CD14-positive monocyte (primary cell): ENCODE measurements around the gene MRPL41. TPM values are rescaled to one million over a fixed set of nuclear protein-coding genes. Genes with fewer than 3 reads are reported as not detected.

Experiments used
- DNase-seq, 3 donors: peaks; one replicate each; pipeline ENCODE4 v3.0.0-alpha.2; 2011 to 2022
- H2AFZ ChIP-seq: 2 replicates; pipeline ENCODE4 v1.6.0; 2012; ENCODE audit warnings: mild to moderate bottlenecking, low read depth, low read length, inconsistent platforms; ENCODE audit not compliant: insufficient read depth, poor library complexity, severe bottlenecking
- H3K27ac ChIP-seq, 2 donors: 1 replicate in 1 of 2; 2 replicates in 1 of 2; pipeline ENCODE4 v1.5.1; 2012 to 2013; ENCODE audit warnings: low read length in 2 of 2, control low read depth in 1 of 2, inconsistent platforms in 1 of 2, low read depth in 1 of 2, mild to moderate bottlenecking in 1 of 2
- H3K27me3 ChIP-seq, 2 donors: one replicate each; pipeline versions ENCODE4 v1.6.0 to v1.6.1; 2011 to 2013; ENCODE audit warnings: low read length in 2 of 2; ENCODE audit not compliant: control insufficient read depth in 2 of 2, insufficient read depth in 2 of 2
- H3K36me3 ChIP-seq, 2 donors: replicated peaks in 1 of 2; 1 replicate in 1 of 2; 2 replicates in 1 of 2; pipeline versions ENCODE4 v1.5.1 to v1.6.1; 2012 to 2013; ENCODE audit warnings: low read length in 2 of 2, control low read depth in 1 of 2, inconsistent platforms in 1 of 2, mild to moderate bottlenecking in 1 of 2; ENCODE audit not compliant: insufficient read depth in 2 of 2, control insufficient read depth in 1 of 2
- H3K4me1 ChIP-seq, 2 donors: 1 replicate in 1 of 2; 2 replicates in 1 of 2; pipeline versions ENCODE4 v1.5.1 to v1.6.1; 2012 to 2013; ENCODE audit warnings: low read length in 2 of 2, control low read depth in 1 of 2, inconsistent platforms in 1 of 2, mild to moderate bottlenecking in 1 of 2, moderate library complexity in 1 of 2; ENCODE audit not compliant: insufficient read depth in 2 of 2, control insufficient read depth in 1 of 2
- H3K4me2 ChIP-seq: replicated peaks from 2 replicates; pipeline ENCODE3; 2012; ENCODE audit warnings: low read length, moderate library complexity, mild to moderate bottlenecking; ENCODE audit not compliant: poor library complexity, severe bottlenecking; ENCODE audit errors: extremely low read depth
- H3K4me3 ChIP-seq, 3 experiments: fragments of 200-600 bp in 1 of 3; sonication (generic) in 1 of 3; replicated peaks in 1 of 3; 1 replicate in 2 of 3; 2 replicates in 1 of 3; pipeline ENCODE4 v1.5.1; 2011 to 2013; ENCODE audit warnings: low read length in 3 of 3, mild to moderate bottlenecking in 3 of 3, control low read depth in 2 of 3, low read depth in 2 of 3, inconsistent platforms in 1 of 3, moderate library complexity in 1 of 3
- H3K79me2 ChIP-seq: 2 replicates; pipeline ENCODE4 v1.6.0; 2012; ENCODE audit warnings: mild to moderate bottlenecking, control low read depth, inconsistent platforms, low read length, moderate library complexity; ENCODE audit not compliant: insufficient read depth
- H3K9ac ChIP-seq: 2 replicates; pipeline ENCODE4 v1.6.0; 2017; ENCODE audit warnings: low read length, mild to moderate bottlenecking; ENCODE audit not compliant: insufficient read depth, poor library complexity, severe bottlenecking
- H3K9me3 ChIP-seq, 2 donors: replicated peaks in 1 of 2; 1 replicate in 1 of 2; 2 replicates in 1 of 2; pipeline versions ENCODE4 v1.5.1 to v1.6.1; 2012 to 2013; ENCODE audit warnings: low read length in 2 of 2, control low read depth in 1 of 2; ENCODE audit not compliant: control insufficient read depth in 1 of 2, insufficient read depth in 1 of 2
- H4K20me1 ChIP-seq: 2 replicates; pipeline ENCODE4 v1.6.0; 2012; ENCODE audit warnings: mild to moderate bottlenecking, low read length, control low read depth, moderate library complexity; ENCODE audit not compliant: insufficient read depth
- H3K27ac Mint-ChIP-seq, 7 donors: one replicate each; pipeline ENCODE4 v1.8.0; 2020; ENCODE audit warnings: mild to moderate bottlenecking in 7 of 7, mixed read lengths in 7 of 7, moderate library complexity in 6 of 7, inconsistent platforms in 2 of 7
- H3K27me3 Mint-ChIP-seq, 3 donors: one replicate each; pipeline ENCODE4 v1.8.0; 2021 to 2022; ENCODE audit warnings: low read depth in 3 of 3, mild to moderate bottlenecking in 3 of 3, mixed read lengths in 3 of 3, moderate library complexity in 3 of 3, inconsistent platforms in 1 of 3
- H3K36me3 Mint-ChIP-seq, 2 donors: one replicate each; pipeline ENCODE4 v1.8.0; 2020; ENCODE audit warnings: mixed read lengths in 2 of 2, inconsistent platforms in 1 of 2, mild to moderate bottlenecking in 1 of 2
- H3K4me1 Mint-ChIP-seq: one replicate; pipeline ENCODE4 v1.8.0; 2020; ENCODE audit warnings: mild to moderate bottlenecking, mixed read lengths
- H3K4me3 Mint-ChIP-seq, 2 donors: one replicate each; pipeline ENCODE4 v1.8.0; 2020; ENCODE audit warnings: mild to moderate bottlenecking in 2 of 2, mixed read lengths in 2 of 2, moderate library complexity in 1 of 2
- H3K9me3 Mint-ChIP-seq, 7 donors: one replicate each; pipeline ENCODE4 v1.8.0; 2020 to 2022; ENCODE audit warnings: mixed read lengths in 7 of 7, mild to moderate bottlenecking in 6 of 7, moderate library complexity in 6 of 7, inconsistent platforms in 2 of 7
- WGBS: methylation state at CpG from one replicate; pipeline ENCODE4 v1.1.5; 2013; ENCODE audit warnings: missing lambda C conversion rate; ENCODE audit not compliant: insufficient coverage; 5-methylcytosine and 5-hydroxymethylcytosine counted together
- intact Hi-C, 2 donors: fragments of 100-400 bp; cut with micrococcal nuclease; formaldehyde crosslinking; loops; one replicate each; pipeline versions ENCODE4 v1.15.0 to v1.15.1; 2023
- polyA minus RNA-seq: library from RNA; depleted of rRNA, polyadenylated mRNA; stranded (reverse); fragments of >200 nt; gene quantifications from 2 replicates; pipeline ENCODE4 v1.2.3, GENCODE V29; 2012
- polyA plus RNA-seq, 3 donors: library from polyadenylated mRNA; depleted of rRNA in 1 of 3; unstranded in 2 of 3; stranded (reverse) in 1 of 3; fragments of 300-500 nt in 2 of 3; fragments of >200 nt in 1 of 3; fragmentation: Illumina TruSeq in 2 of 3; gene quantifications; 1 replicate in 2 of 3; 2 replicates in 1 of 3; pipeline ENCODE4 v1.2.3, GENCODE V29; 2012 to 2021
- total RNA-seq, 12 experiments: library from RNA in 1 of 12; stranded (reverse) in 1 of 12; fragments of 120-200 nt in 1 of 12; gene quantifications; one replicate each; pipeline ENCODE4 v1.2.4 and lab custom pipeline; 2013 to 2026; ENCODE audit warnings: mixed read lengths in 6 of 12, inconsistent platforms in 1 of 12
- TF ChIP-seq, protein P1 (sequence below): fragments of 200-600 bp; IDR thresholded peaks from one replicate; pipeline ENCODE4 v1.8.0; 2022; ENCODE audit warnings: antibody characterized with exemption, mild to moderate bottlenecking

The MRPL41 gene
- 22.9 TPM for total RNA-seq (2013)
- polyA plus RNA-seq = 10 to 100 TPM; 17.3 to 49.4 (median 33.2) TPM
- polyA minus RNA-seq = 18.8 and 23.2 TPM in 2 replicates
- 2.5 to 7.9 (median 5.5) reads per million in 11 experiments for total RNA-seq (lab: John Stamatoyannopoulos, UW)

DNA sequence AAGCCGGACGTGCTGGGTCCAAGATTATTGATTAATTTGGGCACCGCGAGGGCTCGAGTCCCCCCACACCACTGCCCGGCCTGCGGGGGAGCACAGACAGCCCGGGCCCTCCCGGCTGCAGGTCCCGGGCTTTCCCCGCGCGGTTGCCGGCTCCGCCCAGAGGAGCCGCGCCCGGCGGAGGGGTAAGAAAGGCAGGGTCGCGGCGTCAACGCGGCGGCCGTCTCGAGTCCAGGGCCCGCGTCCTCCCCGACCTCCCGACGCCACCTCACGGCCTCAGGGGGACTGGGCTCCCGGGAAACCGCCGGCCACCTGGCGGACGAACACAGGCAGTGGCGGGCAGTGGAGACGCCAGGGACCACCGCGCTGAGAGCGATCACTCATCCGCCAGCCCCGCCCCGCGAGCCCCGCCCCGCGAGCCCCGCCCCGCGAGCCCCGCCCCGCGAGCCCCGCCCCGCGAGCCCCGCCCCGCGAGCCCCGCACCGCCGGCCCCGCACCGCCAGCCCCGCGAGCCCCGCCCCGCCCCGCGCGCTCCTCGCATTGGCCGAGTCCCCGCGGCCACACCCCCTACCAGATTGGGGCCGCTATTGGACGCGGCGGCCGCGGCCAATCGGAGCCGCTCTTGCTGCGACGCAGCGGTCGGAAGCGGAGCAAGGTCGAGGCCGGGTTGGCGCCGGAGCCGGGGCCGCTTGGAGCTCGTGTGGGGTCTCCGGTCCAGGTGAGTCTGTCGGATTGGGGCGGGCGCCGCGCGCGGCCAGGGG lies at the start of gene MRPL41:
MRPL41 (plus strand) TSS at position 616 of the 758 bp plus-strand sequence. CDS start 203 bp downstream, outside the sequence.
- Histone ChIP-seq H3K4me3 (peak within 1 kb of the TSS; percentile 50 to 91 (median 74)), H4K20me1 (peaks cover 11% of the 10 kb centered on the region), H3K36me3 (peaks cover 17 to 20% of the 10 kb centered on the region in 2 donors), H2AFZ (peak within 1 kb of the TSS; percentile 87), H3K9me3 (no peaks in the 10 kb centered on the region), H3K4me1 (peaks cover 16 to 24% of the 10 kb centered on the region in 2 donors), H3K9ac (peak within 1 kb of the TSS; percentile 81), H3K27me3 (no peaks in the 10 kb centered on the region), H3K79me2 (peaks cover 7% of the 10 kb centered on the region), H3K27ac (peak within 1 kb of the TSS in 1 of 2 donors; percentile 55), H3K4me2 (peak within 1 kb of the TSS; percentile 89)
- H3K4me1 Mint-ChIP-seq = peaks cover 13% of the 10 kb centered on the region
- WGBS = under 1% methylated on average over 103 of the region's 106 CpGs
- no peaks in the 10 kb centered on the region for H3K9me3 Mint-ChIP-seq
- no peaks in the 10 kb centered on the region for H3K27me3 Mint-ChIP-seq
- DNase-seq = peak; percentile 79 to 90 (median 86)
- H3K36me3 Mint-ChIP-seq = peaks cover 16 to 28% of the 10 kb centered on the region in 2 donors
- H3K4me3 Mint-ChIP-seq = peak within 1 kb of the TSS; percentile 77 to 78
- intact Hi-C loops = loop anchor here in 1 of 2 donors (5.0 to 10.0 kb wide), 2 partner anchors 53 to 349 kb away; partner anchors contain the start of genes ARRDC1 and TPRN
- H3K27ac Mint-ChIP-seq = peak within 1 kb of the TSS in 4 of 7 donors; percentile 20 to 79 (median 72)
- TF ChIP-seq, protein P1, sequence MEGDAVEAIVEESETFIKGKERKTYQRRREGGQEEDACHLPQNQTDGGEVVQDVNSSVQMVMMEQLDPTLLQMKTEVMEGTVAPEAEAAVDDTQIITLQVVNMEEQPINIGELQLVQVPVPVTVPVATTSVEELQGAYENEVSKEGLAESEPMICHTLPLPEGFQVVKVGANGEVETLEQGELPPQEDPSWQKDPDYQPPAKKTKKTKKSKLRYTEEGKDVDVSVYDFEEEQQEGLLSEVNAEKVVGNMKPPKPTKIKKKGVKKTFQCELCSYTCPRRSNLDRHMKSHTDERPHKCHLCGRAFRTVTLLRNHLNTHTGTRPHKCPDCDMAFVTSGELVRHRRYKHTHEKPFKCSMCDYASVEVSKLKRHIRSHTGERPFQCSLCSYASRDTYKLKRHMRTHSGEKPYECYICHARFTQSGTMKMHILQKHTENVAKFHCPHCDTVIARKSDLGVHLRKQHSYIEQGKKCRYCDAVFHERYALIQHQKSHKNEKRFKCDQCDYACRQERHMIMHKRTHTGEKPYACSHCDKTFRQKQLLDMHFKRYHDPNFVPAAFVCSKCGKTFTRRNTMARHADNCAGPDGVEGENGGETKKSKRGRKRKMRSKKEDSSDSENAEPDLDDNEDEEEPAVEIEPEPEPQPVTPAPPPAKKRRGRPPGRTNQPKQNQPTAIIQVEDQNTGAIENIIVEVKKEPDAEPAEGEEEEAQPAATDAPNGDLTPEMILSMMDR = peak; percentile 46

DNA sequence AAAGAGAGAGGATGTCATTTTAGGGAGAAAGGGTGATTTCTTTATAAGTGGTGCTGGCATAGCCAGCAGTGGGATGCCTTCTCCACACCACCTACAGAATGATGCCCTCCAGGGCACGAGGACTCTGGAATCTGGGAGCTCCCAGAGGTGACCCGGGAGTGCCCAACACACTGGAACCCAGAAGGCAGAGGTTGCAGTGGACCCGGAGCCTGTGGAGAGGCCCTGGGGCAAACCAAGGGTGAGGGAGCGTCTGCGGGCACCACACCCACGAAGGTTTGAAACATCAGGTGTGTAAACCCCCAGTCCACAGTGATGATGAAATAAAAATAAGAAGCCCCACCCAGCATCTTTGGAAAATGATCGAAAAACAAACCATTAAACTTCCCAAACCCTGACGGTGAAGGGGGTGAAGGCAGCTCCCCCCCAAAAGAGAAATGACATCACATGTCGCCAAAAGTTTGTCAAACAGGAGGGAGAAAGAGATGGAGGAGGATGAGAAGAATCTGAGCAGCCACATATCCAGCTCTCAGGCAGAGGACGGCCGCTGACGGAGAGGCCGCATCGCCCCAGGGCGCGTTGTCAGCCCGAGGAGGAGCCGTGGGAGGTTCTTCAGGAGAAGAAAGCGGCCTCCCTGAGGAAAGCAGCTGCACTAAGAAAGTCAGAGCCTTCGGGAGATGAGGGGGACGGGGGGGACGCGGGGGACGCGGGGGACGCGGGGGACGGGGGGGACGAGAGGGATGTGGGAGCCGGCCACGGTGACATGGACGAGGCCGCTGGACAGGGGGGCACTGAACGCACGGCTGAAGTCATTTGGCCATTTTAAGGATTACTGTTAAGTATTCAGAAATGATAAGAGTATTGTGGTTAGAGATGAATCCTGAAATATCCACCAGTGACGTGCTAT lies 49.4 kb upstream of the MRPL41 start:
- Histone ChIP-seq H3K4me1 (no peaks in the 10 kb centered on the region), H4K20me1 (no peaks in the 10 kb centered on the region), H2AFZ (no peak overlapping the region), H3K9me3 (peaks cover 24 to 39% of the 10 kb centered on the region in 2 donors), H3K36me3 (no peaks in the 10 kb centered on the region), H3K27me3 (no peaks in the 10 kb centered on the region), H3K4me2 (no peak overlapping the region), H3K79me2 (no peaks in the 10 kb centered on the region), H3K4me3 (no peak overlapping the region), H3K9ac (no peak overlapping the region), H3K27ac (no peak overlapping the region)
- Mint-ChIP-seq H3K9me3 (peaks cover 20 to 49% (median 32%) of the 10 kb centered on the region in 7 donors), H3K4me3 (no peak overlapping the region), H3K36me3 (no peaks in the 10 kb centered on the region), H3K27ac (peak overlapping the region in 3 of 7 donors; percentile 40 to 78 (median 50)), H3K27me3 (peaks cover 0 to 13% (median 3%) of the 10 kb centered on the region in 3 donors), H3K4me1 (no peaks in the 10 kb centered on the region)
- intact Hi-C loops = no loop called here
- no peak for DNase-seq
- TF ChIP-seq, protein P1 = no peak
- 97% methylated on average over 19 of the region's 36 CpGs for WGBS
